AG04449 (cell line): ENCODE results near the gene KRTAP10-4.

Source experiments
- CTCF ChIA-PET: fragments of 350-600 bp; formaldehyde crosslinking; extraction: SDS; loops from one replicate; lab custom pipeline; 2021; ENCODE audit warnings: antibody characterized with exemption; lab: Yijun Ruan, JAX
- POLR2A ChIA-PET: fragments of 400-600, 350-600 bp; formaldehyde crosslinking; extraction: SDS; loops from one replicate; lab custom pipeline; 2020; ENCODE audit warnings: antibody characterized with exemption, inconsistent platforms; lab: Yijun Ruan, JAX
- DNase-seq: peaks from one replicate; pipeline ENCODE4 v3.0.0-alpha.2; 2010; ENCODE audit warnings: low read depth, low spot score
- H3K4me3 ChIP-seq: 2 replicates; pipeline ENCODE4 v1.5.1; 2011; ENCODE audit warnings: low read depth, mild to moderate bottlenecking, control low read depth, low read length
- TF ChIP-seq, protein P1 (sequence below): IDR thresholded peaks from one replicate; pipeline ENCODE4 v1.5.1; 2011; ENCODE audit warnings: mild to moderate bottlenecking, moderate library complexity, low read length, control low read depth, inconsistent platforms; ENCODE audit not compliant: insufficient read depth; ENCODE audit errors: missing control alignments

Gene KRTAP10-4

DNA sequence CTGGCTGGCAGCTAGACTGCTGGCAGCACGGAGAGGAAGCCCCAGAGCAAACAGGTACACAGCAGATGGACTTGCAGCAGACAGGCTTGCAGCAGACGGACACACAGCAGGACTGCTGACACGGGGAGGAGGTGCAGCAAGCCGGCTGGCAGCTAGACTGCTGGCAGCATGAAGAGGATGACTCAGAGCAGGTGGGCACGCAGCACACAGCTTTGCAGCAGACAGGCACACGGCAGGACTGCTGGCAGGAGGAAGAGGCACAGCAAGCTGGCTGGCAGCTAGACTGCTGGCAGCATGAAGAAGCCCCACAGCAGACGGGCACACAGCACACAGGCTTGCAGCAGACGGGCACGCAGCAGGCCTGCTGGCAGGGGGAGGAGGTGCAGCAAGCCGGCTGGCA, 22.7 kb upstream of the KRTAP10-4 start:
- POLR2A ChIA-PET, result no interaction called here
- TF ChIP-seq, protein P1, sequence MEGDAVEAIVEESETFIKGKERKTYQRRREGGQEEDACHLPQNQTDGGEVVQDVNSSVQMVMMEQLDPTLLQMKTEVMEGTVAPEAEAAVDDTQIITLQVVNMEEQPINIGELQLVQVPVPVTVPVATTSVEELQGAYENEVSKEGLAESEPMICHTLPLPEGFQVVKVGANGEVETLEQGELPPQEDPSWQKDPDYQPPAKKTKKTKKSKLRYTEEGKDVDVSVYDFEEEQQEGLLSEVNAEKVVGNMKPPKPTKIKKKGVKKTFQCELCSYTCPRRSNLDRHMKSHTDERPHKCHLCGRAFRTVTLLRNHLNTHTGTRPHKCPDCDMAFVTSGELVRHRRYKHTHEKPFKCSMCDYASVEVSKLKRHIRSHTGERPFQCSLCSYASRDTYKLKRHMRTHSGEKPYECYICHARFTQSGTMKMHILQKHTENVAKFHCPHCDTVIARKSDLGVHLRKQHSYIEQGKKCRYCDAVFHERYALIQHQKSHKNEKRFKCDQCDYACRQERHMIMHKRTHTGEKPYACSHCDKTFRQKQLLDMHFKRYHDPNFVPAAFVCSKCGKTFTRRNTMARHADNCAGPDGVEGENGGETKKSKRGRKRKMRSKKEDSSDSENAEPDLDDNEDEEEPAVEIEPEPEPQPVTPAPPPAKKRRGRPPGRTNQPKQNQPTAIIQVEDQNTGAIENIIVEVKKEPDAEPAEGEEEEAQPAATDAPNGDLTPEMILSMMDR, result no peak
- no peak overlapping the region for H3K4me3 ChIP-seq
- CTCF ChIA-PET, result no interaction called here
- no peak for DNase-seq

DNA sequence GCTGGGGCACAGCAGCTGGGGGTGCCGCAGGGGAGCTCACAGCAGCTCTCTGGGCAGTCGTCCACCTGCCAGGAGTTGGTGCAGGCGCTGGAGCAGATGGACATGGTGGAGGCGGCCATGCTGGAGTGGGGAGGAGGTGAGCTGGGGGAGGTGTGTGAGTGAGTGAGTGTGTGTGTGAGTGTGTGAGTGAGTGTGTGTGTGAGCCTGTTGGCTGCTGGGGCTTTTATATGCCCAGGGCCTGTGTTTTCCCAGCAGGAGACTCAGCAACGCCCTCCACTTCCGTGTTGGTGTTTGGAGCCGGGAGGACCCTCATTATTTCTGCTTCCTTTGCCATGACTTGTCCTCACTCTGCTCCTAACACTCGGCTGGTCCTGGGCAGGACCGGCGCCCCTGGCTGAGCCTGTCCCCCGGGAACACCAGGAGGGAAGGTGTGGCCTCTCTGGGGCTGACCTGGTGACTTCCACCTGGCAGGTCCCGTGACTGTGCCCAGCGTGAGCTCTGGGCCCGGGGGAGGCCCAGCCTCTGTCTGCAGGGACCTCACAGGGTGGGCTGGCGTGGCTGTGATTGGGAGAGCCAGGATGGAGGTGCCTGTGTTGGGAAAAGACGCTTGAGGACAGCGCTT, 22.1 kb upstream of the KRTAP10-4 start, which contains the start of gene KRTAP10-2:
Gene KRTAP10-2, minus strand, starts transcription at position 166 of the 622 bp plus-strand sequence. Its CDS starts 47 bp downstream, at position 119.
- DNase-seq, result no peak
- CTCF ChIA-PET, result no interaction called here
- TF ChIP-seq, protein P1, result no peak
- POLR2A ChIA-PET, result no interaction called here
- no peak within 1 kb of the TSS for H3K4me3 ChIP-seq

DNA sequence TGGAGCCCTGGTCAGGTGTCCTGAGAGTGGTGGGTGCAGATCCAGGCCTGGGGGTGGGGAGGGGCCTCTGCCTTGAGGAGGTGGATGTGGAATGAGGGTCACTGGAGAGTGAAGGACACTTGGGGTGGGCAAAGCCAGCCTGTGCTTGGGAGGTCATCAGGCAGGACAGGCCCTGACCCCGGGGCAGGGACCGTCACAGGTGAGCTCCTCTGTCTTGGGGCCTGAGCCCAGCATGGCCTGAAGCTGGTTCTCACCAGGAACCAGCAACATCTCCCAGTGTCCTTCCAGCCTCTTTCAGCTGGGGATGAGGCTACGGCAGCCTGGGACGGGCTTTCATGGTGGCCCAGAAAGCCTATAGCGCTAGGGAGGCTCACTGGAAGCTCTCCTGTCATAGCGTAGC, 21.4 kb upstream of the KRTAP10-4 start:
- TF ChIP-seq, protein P1, result no peak
- ChIA-PET CTCF (no interaction called here), POLR2A (no interaction called here)
- DNase-seq, result no peak
- no peak overlapping the region for H3K4me3 ChIP-seq

DNA sequence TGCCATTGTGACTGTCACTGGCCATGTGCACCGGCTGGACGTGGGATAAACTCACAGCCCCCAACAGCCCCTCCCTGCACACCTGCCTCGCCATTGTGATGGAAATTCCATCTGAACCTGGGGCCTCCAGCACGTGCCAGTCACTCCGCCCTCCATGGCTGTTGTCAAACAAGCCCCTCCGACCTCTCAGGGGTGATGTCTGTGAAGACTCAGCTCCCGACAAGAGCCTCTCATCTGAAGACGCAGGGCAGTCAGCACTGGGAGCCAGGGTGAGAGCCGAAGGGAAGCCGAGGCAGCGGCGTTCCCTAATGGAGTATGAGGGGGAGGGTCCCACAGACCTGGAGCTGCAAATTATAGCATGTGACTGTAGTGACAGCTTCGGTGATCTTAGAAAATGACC, 20.8 kb upstream of the KRTAP10-4 start:
- H3K4me3 ChIP-seq, result no peak overlapping the region
- ChIA-PET CTCF (interaction anchor here (1.0 kb wide), 1 partner anchor 241 kb away, joined by 3 read pairs; no protein-coding TSS in a partner anchor), POLR2A (no interaction called here)
- no peak for DNase-seq
- TF ChIP-seq, protein P1, result no peak

DNA sequence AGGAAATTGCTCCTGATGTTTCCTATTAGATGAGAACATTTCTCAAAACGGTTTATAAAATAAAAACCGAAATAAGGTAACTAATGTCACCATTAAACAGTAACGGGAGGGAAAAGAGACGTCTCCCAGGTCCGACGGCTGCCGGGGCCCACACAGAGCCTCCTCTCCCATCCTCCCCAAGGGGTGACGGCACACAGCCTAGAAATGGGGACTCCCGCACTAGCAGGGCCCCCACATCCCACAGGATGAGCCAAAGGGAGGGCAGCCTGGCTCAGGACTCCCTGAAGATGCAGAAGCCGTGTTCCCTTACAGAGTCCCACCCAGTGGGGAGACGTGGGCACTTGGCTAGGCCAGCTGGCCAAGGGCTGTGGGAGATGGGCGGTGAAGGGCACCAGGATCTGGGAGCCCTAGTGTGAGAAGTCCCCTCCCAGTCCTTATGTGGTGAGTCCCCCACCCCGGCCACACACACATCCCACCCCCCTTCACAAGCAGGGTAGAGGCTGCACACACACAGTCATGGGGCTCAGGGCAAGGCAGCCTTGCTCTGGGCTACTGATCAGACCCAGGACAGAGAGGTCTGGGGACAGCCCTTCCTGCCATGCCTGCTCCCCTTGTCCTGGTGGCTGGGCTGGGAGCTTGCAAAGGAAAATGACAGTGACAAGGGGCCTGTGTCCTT, 18.2 kb upstream of the KRTAP10-4 start:
- H3K4me3 ChIP-seq, result no peak overlapping the region
- TF ChIP-seq, protein P1, result no peak
- ChIA-PET POLR2A (no interaction called here), CTCF (no interaction called here)
- DNase-seq, result no peak

DNA sequence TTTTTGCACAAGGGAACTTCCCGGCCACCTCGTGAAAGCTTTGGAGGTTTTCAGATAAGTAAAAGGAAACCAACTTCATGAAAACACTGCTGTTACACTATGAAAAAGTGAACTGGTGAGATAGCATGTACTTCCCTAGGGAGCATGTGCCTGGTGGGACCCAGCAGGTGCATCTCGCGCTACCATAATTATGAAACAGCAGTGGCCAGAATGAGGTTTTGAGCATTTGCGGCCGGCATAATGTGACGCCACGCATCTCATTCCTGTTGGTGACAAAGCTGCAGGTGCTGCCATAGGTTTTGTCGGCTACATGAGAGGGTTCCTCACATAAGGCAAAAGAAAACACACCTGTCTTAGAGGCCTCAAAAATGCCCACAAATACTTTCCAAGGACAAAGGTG, 16.6 kb upstream of the KRTAP10-4 start:
- no peak for DNase-seq
- ChIA-PET POLR2A (no interaction called here), CTCF (no interaction called here)
- TF ChIP-seq, protein P1, result no peak
- H3K4me3 ChIP-seq, result no peak overlapping the region
